ENCODE results near the gene ADAM33.

The ADAM33 gene

DNA sequence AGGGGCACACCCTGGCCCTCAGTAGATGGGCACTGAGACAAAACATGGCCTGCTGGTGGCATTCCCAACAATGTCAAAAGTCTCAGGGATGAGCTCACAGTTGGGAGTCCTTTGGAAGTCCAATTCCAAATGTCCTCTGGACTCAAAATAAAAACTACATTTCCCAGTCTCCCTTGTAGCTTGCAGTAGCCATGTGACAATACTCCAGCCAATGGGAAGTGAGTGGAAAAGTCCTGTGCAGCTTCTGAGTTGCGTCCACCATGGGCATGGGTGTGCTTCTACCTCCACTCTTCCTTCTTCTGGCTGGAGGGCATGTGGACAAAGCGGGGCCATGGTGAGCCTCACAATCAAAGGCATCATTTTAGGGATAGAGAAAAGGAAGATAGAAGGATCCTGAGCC lies 5.8 kb upstream of the ADAM33 start:
- no peak for DNase-seq (ENCODE audit: low read depth)

DNA sequence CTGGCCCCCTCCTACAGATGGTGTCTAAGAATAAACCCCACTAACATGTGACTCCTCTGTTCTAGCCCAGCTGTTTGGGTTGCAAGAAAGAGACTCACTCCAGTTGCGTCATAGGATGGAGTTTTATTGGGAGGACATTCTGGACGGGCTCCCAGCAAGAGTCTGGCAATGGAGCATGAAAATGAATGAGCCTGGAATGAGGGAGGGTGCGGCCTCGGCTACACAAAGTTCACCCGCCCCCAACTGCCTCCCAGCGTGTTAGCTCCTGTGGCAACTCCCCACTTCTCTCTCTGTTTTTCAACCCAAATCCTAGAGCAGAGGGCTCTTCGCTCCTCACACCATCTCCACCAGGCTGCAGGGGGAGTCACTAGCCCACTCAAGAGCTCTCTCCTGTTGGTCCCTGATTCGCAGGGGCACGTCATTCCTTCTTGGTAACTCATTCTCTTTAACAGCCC lies 5.1 kb upstream of the ADAM33 start:
- no peak for DNase-seq (ENCODE audit: low read depth)

DNA sequence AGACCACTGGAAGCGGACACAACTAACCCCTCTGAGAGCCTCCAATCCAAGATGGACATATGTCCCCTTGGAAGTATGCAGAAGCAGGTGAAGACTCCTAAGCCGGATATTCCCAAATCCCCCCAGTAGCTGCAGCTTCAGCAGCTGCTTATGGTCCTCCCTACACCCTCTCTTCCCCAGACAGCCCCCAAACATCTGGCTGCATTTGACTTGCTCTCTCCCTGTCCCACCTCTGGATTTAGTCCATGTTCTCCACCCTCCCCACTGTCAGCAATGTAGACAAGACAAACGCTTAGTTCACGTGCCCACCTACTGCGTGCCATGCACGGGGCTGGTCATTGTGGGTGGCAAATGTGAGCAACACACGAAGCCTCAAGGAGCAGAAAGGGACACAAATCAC lies 4.6 kb upstream of the ADAM33 start:
- DNase-seq (ENCODE audit: low read depth), result no peak

DNA sequence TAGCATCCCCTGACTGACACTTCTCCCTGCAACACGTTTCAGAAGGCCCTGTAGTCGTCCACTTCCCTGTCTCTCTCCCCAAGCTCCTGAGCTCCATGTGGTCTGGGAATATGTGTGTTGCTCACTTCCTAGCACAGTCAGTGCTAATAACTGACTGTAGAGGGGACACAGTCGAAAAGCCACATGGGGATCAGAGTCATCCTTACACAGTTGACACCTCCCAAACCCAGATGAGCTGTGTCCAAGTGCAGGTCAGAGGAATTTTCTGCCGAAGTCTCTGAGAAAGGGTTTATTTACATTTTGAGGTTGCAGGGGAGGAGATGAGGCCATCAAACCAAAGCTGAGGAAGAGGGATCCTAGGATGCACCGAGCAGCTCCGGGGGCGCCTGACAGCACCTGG lies 3.5 kb upstream of the ADAM33 start:
- DNase-seq (ENCODE audit: low read depth), result no peak

DNA sequence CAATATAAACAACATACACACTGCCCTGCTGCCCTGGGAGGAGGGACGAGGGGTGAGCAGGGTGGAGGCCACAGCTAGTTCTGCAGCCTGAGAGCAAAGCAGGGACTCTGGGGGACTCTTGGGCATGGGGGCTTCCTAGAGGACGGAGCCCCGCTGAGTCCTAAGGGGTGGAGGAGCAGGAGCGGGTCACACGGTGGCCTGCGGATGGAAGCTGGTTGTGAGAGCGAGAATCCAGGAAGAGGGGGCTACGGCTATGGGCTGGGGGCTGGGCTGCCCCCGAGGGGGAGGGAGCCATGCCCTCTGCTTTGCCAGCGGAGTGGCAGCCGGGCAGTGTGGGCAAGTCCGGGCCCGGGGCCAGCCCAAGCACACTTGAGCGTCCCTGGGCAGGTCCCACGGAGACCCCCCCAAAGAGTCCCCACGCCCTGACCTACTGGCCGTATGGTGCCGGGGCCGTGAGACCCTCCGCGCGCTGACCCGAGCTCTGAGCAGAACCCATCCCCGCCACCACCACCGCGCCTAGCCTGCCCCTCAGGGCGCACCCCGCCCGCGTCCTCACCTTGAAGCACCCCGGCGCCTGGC lies 369 bp downstream of the ADAM33 start:
- no peak for DNase-seq (ENCODE audit: low read depth)

DNA sequence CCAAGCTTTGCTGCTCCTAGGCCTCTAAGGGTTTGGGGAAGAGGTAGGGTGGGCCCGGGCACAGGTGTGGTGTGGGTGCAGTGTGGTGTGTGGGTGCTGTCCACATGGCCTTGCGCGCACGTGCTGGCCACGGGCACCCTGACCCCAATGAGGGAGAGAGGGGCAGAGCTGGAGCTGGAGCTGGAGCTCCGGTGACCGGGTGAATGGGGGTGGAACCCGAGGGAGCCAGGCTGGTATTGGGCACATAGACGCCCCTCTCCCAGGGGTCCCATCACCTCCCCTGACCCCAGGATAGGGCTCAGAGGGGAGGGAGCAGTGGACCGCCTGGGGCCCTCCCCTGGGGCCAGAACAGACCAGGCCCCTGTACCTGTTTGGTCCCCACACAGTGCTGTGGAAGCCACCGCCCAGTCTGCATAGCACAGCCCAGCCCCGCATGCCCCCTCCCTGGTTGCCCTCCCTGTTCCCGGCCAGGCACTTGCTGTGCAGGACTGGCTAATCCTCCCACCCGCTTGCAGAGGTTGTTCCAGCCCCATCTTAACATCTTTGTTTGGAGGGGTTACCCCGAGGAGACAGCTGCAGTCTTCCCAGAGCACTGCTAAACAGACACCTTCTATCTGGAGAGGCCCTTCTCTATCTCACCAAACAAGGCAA lies 984 bp downstream of the ADAM33 start:
- DNase-seq (ENCODE audit: low read depth), result no peak

DNA sequence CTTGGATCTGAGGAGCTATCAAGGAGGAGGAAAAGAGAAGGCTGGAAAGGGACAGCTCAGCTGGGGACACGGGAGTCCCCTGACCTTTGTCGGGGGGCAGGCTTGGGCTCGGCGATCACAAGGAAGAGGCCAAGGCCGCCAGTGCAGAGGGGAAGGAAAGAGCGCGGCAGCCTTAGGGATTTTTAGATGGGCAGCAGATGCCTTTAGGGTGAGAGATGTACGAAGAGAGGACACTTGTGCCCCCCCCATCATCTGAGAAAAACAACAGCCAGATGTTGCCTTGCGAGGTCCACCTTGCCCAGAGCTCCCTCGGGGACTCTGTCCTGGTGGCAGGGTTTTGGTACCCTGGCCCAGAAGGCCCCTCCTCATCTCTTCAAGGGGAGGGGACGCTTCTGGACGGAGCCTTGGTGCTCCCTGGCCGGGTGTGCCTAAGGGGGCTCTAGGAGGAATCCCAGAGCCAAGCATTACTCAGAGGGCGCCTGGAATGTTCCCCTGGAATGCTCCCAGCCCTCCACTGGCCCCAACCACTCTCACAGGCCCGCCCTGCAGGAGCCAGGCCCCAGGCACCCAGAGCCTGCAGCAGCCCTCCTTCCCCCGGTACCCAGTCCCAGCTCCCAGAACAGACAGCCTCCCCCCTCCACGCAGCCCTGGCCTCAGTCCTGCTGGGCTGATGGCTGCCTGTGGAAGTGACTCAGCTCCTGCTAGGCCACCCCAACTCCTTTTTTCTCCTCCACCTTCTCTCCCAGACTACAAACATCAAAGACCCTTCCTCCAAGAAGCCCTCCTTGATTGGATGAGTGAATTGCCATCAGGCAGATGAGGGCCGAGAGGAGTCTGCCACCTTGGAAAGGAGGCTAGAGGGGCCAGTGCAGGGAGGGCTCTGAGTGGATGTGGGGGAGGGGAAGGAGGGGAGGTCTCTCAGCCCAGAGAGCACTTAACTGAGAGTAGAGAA lies 1.8 kb downstream of the ADAM33 start:
- no peak for DNase-seq (ENCODE audit: low read depth)

DNA sequence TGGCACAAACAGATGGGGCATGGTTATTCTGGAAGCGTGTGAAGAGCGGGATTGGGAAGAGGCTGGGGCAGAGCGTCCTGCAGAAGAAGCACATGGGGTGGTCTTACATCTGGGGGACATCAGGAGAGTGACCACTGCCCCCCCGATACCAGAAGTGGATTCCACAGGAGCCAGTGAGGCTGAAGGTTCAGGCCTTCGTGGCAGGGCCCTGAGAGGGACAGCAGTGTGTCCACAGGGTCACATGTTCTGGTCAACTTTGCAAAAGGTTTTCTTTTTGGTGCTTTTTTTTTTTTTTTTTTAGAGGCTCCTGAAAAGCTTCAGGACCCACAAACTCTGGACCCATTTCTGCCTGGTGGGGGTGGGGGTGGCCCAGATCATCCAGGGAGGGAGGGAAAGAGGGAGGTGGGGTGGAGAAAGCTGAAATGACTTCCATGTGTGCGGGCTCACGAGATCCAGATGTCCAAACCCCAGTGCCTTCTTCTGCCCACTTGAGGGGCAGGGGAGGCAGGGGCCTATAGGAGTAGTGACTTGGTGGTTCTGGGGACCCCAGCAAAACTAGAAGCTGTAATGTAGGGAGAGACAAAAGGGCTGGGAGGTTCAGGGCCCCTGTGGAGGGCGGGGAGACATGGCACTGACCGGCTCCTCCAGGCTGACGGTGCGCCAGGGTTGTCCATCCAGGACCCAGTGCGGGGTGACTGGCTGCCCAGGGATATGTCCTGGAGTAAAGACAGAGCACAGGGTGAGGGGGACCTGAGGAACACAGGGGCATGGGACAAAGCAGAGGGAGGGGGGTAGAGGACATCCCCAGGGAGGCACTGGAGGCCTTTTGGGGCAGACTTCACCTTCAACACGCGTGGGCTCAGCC lies 2.7 kb downstream of the ADAM33 start:
- no peak for DNase-seq (ENCODE audit: low read depth)

DNA sequence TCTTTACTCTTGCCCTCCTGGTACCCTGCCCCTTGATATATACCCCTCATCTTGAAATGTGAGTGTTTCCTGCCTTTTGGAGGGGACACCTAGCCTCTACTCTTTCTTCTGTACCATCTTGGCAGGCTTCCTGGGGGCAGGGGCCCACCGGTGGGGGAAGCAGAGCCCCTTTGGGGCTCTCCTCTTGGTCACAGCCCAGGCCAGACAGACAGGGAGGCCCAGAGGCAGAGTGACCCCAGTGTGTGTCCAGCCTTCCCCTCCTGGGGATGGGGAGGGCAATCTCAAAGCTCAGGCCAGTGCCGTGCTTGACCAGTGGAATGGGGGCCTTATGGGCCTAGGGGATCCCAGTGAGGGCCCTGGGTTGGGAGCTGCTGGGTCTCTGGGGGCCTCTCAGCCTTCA lies 3.6 kb downstream of the ADAM33 start:
- DNase-seq (ENCODE audit: low read depth), result no peak

DNA sequence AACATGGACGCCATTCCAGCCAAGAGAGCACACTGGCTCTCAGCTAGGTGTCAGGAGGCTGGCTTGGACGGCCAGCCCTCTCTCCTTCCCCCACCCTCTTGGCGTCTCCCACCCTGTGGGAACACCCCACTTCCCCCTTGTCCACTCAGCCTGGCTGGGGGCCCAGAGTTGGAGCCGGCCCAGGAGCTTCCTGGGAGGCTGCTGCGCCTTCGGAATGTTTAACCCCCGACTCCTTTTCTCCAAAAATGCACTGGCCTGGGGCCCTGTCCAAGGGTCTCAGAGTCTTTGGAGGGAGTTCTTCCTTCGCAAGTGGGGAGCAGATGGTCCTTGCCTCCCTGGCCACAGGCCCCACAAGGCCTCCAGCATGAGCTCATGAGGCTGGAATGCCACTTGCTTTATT lies 4.1 kb downstream of the ADAM33 start:
- DNase-seq (ENCODE audit: low read depth), result no peak

DNA sequence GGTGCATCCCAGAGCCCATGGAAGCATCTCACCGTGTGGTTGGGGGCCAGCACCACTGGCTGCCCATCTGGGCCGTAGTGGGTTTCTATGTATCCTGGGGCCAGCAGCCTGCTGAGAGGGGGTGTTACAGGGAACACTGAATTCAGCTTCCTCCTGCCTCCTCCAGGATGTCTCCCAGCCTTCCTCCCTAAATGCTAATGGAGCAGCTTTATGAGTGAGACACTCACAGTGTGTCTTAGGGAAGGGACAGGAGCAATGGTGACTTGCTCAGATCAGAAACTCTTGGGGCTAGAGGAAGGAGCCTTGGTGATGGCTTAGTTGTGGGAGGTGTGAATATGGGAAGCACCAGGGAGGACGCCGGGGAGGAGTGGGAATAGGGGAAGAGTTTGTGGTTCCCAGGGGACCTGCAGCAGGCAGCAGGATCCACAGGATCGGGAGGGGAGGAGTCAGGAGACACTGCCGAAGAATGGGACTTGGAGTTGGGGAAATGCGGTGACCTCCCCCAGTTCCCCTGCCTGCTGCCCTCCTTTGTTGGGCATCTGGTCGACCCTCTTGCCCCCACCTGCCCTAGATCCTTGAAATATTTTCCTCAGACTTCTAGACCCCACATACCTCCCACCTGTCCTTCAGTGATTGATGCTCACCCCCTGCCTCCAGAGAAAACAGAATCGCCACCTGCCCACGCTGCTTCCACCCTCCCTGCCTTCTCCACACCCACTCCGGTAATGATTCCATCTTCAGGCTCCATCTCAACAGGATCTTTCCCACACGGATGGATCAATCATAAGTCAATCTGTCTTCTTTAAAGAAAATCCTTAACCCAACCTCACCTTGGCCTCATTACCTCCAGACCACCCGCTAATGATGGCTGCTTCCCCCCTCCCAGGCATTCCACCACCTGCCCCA lies 6.6 kb downstream of the ADAM33 start:
- DNase-seq (ENCODE audit: low read depth), result no peak

DNA sequence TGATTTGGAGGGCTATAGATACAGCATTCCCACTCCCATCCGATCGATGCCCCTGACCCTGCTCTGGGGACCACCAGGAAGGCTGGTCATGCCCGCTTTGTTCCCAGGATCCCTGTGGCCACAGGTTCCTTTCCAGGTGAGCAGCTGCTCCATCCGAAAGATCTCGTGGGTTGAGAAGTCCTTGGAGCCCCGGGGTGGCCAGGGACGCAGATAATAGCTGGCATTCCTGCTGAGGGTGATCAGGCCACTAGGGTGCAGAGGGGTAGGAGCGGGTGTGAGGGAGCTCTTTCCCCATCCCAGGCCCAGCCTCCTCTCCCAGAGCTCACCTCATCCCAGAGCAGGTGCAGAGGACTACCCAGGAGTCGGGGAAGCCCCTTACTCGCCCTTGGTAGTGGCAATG lies 7.4 kb downstream of the ADAM33 start:
- DNase-seq (ENCODE audit: low read depth), result no peak

DNA sequence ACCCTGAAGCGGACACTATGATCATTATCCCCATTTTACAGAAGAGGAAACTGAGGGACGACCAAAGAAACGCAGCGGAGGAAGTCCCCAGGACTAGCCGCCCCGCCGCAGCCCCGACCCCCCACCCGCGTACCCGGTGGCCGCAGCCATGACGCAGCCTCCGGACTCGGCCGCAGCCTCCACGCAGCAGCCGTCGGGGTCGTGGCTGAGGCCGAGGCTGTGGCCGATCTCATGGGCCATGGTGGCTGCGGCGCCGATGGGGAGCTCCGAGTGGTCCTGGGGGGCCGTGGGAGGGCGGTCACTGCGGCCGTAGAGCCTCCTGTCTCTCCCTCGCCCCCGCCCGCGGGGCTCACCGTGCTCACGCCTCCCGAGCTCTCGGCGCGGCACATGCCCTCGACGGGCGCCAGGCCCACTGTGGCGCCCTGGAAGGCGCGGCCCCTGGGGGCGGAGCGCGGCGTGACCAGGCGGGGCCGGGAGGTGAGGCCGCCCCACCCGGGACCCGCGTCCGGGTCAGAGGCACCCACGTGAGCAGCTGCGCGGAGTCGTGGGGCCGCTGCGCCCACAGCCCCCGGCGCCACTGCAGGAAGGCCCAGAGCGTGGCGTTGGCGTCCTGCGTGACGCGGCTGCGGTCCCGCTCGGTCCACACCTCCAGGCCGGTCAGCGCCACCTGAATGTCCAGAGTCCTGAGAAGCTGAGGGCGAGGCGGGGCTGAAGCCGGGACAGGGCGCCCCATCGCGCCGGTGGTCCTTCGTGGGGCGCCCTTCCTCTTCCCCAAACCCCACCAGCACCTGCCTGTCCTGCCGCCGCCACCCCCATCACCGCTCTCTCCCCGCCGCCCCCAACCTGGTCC lies 8.4 kb downstream of the ADAM33 start:
- no peak for DNase-seq (ENCODE audit: low read depth)

DNA sequence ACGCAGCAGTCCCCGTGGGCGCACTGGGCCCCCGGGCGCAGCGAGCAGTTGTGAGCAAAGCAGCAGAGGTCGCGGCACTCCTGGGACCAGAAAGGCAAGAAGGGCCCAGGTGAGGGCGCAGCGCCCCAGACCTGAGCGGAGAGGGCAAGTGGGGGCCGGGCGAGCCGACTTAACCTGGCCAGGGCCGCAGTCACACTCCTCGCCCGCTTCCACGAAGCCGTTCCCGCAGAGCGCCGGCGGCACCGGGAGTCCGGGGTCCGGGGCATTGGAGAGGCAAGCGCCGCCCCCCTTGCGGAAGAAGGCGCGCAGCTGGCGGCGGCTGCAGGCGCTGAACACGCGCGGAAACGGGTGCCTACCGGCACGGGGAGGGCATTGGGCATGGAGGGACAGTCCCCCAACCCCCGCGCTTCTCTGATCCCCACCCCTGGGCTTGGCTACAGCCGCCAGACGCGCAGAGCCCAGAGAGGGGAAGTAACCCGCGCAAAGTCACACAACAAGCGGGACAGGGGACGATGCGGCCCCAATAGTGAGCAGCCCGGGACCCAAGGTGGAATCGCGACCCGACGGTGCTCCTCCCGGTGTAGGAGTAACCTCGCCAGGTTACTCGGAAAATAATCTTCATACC lies 9.2 kb downstream of the ADAM33 start:
- no peak for DNase-seq (ENCODE audit: low read depth)

DNA sequence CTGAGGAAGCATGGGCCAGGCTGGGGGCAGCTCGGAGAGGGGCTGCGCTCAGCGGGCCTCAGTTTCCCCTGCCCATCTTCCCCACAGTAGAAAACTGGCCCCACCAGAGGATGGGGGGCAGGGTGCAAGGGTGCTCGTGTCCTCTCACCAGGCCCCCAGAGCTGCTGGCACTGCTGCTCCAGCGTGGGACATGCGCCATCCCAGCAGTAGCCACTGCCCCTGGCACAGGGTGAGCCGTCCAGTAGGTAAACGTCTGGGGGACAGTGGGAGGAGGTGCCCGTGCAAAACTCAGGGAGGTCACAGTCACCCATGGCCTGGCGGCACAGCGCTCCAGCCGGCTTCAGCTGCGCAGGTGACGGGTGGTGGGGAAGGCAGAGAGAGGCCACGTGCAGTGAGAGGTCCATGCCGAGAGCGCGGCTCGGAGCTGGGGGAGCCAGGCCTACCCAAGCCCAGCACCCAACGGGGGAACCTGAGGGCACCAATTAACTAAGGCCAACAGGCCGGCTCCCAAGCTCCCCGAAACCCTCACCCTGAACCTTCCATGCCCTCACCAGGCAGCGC lies 9.7 kb downstream of the ADAM33 start:
- DNase-seq (ENCODE audit: low read depth), result no peak

DNA sequence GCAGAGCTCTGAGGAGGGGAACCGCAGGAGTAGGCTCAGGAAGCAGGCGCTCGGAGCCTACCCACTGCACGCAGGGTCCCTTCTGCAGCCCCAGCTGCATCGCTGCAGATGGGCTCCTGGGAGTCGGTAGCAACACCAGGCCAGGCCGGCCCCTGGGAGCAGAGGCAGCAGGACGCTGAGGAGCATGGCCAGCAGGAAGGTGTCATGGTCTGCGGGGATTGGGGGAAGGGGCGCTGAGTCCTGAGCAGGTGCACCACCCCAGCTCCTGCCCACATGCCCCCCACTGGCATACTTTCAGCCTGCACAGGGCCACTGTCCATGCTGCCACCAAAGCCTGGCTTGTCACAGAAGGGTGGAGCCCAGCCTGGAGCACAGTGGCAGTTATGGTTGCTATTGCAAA lies 10.9 kb downstream of the ADAM33 start:
- no peak for DNase-seq (ENCODE audit: low read depth)

DNA sequence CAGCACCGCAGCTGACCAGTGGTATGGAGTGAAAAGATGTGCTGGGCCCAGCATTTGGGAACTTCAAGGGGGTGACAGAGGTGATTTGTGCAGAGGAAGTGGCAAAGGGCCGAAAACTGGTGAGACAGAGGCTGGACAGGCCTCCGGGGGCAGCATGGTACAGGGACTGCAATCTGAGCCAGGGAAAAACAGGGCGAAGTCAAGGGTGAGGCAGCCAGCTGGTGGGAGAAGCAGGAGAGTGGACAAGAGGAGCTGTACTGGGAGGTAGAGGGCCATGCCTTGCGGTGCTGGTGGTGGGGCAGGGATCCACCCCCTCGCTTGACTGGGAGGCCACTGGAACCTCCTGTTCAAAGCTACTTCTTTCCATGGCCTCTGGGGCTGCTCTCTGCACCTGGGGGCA lies 11.3 kb downstream of the ADAM33 start:
- no peak for DNase-seq (ENCODE audit: low read depth)

DNA sequence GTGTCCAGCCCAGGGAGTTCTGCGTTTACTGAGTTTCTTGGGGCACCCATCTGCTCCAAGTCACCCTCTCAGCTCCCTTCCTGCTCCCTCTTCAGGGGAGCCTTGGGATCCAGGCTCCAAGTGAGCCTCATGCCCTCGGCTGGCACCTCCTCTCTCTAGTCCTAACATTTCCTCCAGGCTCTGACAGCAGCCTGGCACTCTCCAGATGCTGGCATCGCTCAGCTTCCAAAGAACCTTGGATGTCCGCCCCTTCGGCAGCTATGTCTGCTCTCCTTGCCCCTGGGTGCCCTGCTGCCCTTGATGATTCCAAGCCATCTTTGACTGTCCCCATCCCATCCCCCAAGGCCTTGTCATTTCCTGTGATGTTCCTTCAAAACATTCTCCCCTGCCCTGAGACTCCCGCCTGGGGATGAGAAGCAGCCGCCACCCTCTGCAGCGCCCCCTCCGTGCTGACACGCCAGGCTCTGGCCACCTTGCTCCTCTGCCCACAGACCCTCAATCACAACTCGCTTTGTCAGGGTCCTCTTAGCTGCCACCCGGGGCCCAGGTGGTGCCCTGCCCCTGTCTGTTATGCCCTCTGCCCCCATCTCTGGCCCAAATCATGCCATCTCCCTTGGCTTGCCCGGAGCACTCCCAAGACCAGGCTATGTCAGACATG lies 12.0 kb downstream of the ADAM33 start:
- no peak for DNase-seq (ENCODE audit: low read depth)

Data from stimulated activated CD8-positive, alpha-beta memory T cell treated with anti-CD3 and anti-CD28 coated beads, Interleukin-15, amount 100 ng/mL, for 1 hour (primary cell).